B cell (primary cell): ENCODE measurements around the gene TJP3. TPM values are rescaled to one million over a fixed set of nuclear protein-coding genes. Genes with fewer than 3 reads are reported as not detected.

ENCODE experiments used
- ATAC-seq: fragments of 200-7000 bp; cut with Tn5 transposase; one replicate; pipeline ENCODE4 v1.10.0; 2021; ENCODE audit warnings: low read depth, mild to moderate bottlenecking, moderate number of reproducible peaks, moderate library complexity
- CTCF ChIA-PET: fragments of 350-600 bp; sonication (Branson Sonifier 250); formaldehyde crosslinking; loops from one replicate; lab custom pipeline; 2021; ENCODE audit warnings: antibody characterized with exemption, inconsistent platforms; lab: Charles Lee
- POLR2A ChIA-PET: fragments of 350-600 bp; sonication (Branson Sonifier 250); formaldehyde crosslinking; loops from one replicate; lab custom pipeline; 2021; ENCODE audit warnings: antibody characterized with exemption; lab: Charles Lee
- DNase-seq: peaks from one replicate; pipeline ENCODE4 v3.0.0; 2013
- H2AFZ ChIP-seq: 2 replicates; pipeline ENCODE4 v1.6.1; 2012; ENCODE audit warnings: mild to moderate bottlenecking, low read depth, low read length; ENCODE audit not compliant: insufficient read depth, poor library complexity, severe bottlenecking
- H3K27ac ChIP-seq, 2 donors: 1 replicate in 1 of 2; 2 replicates in 1 of 2; pipeline ENCODE4 v1.5.1; 2012 to 2013; ENCODE audit warnings: low read length in 2 of 2, mild to moderate bottlenecking in 2 of 2, moderate library complexity in 1 of 2
- H3K27me3 ChIP-seq, 4 experiments: fragments of 200-600 bp in 1 of 4; sonication (generic) in 1 of 4; replicated peaks in 1 of 4; 1 replicate in 2 of 4; 2 replicates in 2 of 4; pipeline versions ENCODE4 v1.6.1 to v1.7.0; 2013 to 2016; ENCODE audit warnings: low read length in 3 of 4, mild to moderate bottlenecking in 2 of 4, mixed read lengths in 1 of 4, moderate library complexity in 1 of 4; ENCODE audit not compliant: insufficient read depth in 4 of 4, control insufficient read depth in 3 of 4; ENCODE audit errors: control extremely low read depth in 1 of 4
- H3K36me3 ChIP-seq, 2 experiments: replicated peaks in 1 of 2; 1 replicate in 1 of 2; 2 replicates in 1 of 2; pipeline versions ENCODE4 v1.6.1 to v1.7.1; 2013; ENCODE audit warnings: low read length in 1 of 2; ENCODE audit not compliant: insufficient read depth in 2 of 2, control insufficient read depth in 1 of 2; ENCODE audit errors: control extremely low read depth in 1 of 2, extremely low read depth in 1 of 2
- H3K4me1 ChIP-seq, 2 donors: fragments of 200-600 bp in 1 of 2; sonication (generic) in 1 of 2; 1 replicate in 1 of 2; 2 replicates in 1 of 2; pipeline versions ENCODE4 v1.5.1 to v1.6.1; 2013 to 2017; ENCODE audit warnings: low read length in 2 of 2; ENCODE audit not compliant: control insufficient read depth in 2 of 2, insufficient read depth in 2 of 2
- H3K4me2 ChIP-seq: replicated peaks from 2 replicates; pipeline ENCODE3; 2012; ENCODE audit warnings: mild to moderate bottlenecking, low read depth, low read length; ENCODE audit not compliant: poor library complexity, severe bottlenecking
- H3K4me3 ChIP-seq, 5 experiments: fragments of 200-600 bp in 1 of 5; sonication (generic) in 1 of 5; 1 replicate in 3 of 5; 2 replicates in 2 of 5; pipeline versions ENCODE4 v1.5.1 to v1.7.0; 2011 to 2016; ENCODE audit warnings: low read length in 4 of 5, mild to moderate bottlenecking in 4 of 5, low read depth in 2 of 5, control low read depth in 1 of 5, moderate library complexity in 1 of 5; ENCODE audit not compliant: insufficient read depth in 1 of 5; ENCODE audit errors: control extremely low read depth in 1 of 5, extremely low read depth in 1 of 5
- H3K79me2 ChIP-seq: fragments of 200-600 bp; sonication (generic); one replicate; pipeline ENCODE4 v1.6.0; 2016; ENCODE audit warnings: low read length; ENCODE audit not compliant: control insufficient read depth, insufficient read depth
- H3K9ac ChIP-seq: fragments of 200-600 bp; sonication (generic); 2 replicates; pipeline ENCODE4 v1.6.1; 2017; ENCODE audit warnings: mild to moderate bottlenecking, low read length, moderate library complexity
- H3K9me3 ChIP-seq, 3 donors: one replicate each; pipeline versions ENCODE4 v1.6.1 to v1.7.1; 2013; ENCODE audit warnings: low read length in 2 of 3; ENCODE audit not compliant: control insufficient read depth in 2 of 3, insufficient read depth in 1 of 3; ENCODE audit errors: control extremely low read depth in 1 of 3
- H4K20me1 ChIP-seq: 2 replicates; pipeline ENCODE4 v1.6.0; 2012; ENCODE audit warnings: mild to moderate bottlenecking, low read length; ENCODE audit not compliant: insufficient read depth, control insufficient read depth, poor library complexity, severe bottlenecking
- H3K27ac Mint-ChIP-seq: one replicate; pipeline ENCODE4 v1.8.0; 2021; ENCODE audit warnings: mixed read lengths
- H3K27me3 Mint-ChIP-seq: one replicate; pipeline ENCODE4 v1.8.0; 2021; ENCODE audit warnings: mixed read lengths
- H3K4me1 Mint-ChIP-seq: one replicate; pipeline ENCODE4 v1.8.0; 2021; ENCODE audit warnings: mixed read lengths
- H3K4me3 Mint-ChIP-seq: one replicate; pipeline ENCODE4 v1.8.0; 2021; ENCODE audit warnings: mixed read lengths
- H3K9me3 Mint-ChIP-seq: one replicate; pipeline ENCODE4 v1.8.0; 2022; ENCODE audit warnings: mixed read lengths; ENCODE audit not compliant: insufficient read depth
- EZH2 ChIP-seq: IDR thresholded peaks from 2 replicates; pipeline ENCODE4 v1.6.1; 2012; ENCODE audit warnings: borderline replicate concordance, low read depth, mild to moderate bottlenecking, moderate library complexity, low read length; ENCODE audit not compliant: insufficient read depth, poor library complexity, severe bottlenecking
- WGBS: methylation state at CpG from one replicate; pipeline ENCODE4 v1.1.5; 2013; ENCODE audit warnings: missing lambda C conversion rate; ENCODE audit not compliant: insufficient coverage; 5-methylcytosine and 5-hydroxymethylcytosine counted together
- intact Hi-C: fragments of 100-400 bp; cut with micrococcal nuclease; formaldehyde crosslinking; loops from one replicate; pipeline ENCODE4 v1.10.0; 2022
- polyA plus RNA-seq: library from polyadenylated mRNA; depleted of rRNA; stranded (reverse); fragments of >200 nt; gene quantifications from 2 replicates; pipeline ENCODE4 v1.2.3, GENCODE V29; 2012
- total RNA-seq, 2 donors: library from RNA; stranded (reverse); fragments of 120-200 nt in 1 of 2; gene quantifications; 1 replicate in 1 of 2; 2 replicates in 1 of 2; pipeline versions ENCODE4 v1.2.3 to v1.2.4, GENCODE V29; 2013 to 2022
- TF ChIP-seq, protein P1 (sequence below): fragments of 200-600 bp; IDR thresholded peaks from one replicate; pipeline ENCODE4 v1.8.0; 2022; ENCODE audit warnings: antibody characterized with exemption, mild to moderate bottlenecking

The TJP3 gene
- total and polyA plus RNA-seq, 2 donors (not counting 1 experiment from before 2014, with no cell fraction given) = 2.1 to 2.9 TPM

DNA sequence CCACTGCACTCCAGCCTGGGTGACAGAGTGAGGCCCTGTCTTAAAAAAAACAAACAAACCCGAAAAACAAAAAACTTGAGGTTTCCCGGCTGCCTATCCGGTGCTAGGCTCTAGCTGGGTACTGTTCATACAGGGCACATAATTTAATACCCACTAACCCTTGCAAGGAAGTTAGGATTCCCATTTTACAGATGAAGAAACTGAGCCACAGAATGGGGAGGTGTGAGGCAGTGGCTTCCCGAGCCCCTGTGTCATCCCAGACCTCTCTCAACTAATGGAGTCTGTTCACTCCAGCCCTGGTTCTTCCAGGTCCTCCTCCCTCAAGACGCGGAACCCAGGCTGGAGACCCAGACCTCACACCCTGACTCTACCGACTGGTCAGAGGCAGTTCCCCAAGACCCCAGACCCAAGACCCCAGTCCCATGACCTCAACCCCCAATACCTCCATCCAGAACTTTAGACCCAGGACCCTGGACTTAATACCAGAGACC, 52.7 kb downstream of the TJP3 start:
- peaks cover 0 to 3% (median 0%) of the 10 kb centered on the region in 3 donors for H3K9me3 ChIP-seq
- peak overlapping the region; percentile 79 to 95 for H3K27ac ChIP-seq
- no peak for TF ChIP-seq EZH2
- TF ChIP-seq, protein P1, sequence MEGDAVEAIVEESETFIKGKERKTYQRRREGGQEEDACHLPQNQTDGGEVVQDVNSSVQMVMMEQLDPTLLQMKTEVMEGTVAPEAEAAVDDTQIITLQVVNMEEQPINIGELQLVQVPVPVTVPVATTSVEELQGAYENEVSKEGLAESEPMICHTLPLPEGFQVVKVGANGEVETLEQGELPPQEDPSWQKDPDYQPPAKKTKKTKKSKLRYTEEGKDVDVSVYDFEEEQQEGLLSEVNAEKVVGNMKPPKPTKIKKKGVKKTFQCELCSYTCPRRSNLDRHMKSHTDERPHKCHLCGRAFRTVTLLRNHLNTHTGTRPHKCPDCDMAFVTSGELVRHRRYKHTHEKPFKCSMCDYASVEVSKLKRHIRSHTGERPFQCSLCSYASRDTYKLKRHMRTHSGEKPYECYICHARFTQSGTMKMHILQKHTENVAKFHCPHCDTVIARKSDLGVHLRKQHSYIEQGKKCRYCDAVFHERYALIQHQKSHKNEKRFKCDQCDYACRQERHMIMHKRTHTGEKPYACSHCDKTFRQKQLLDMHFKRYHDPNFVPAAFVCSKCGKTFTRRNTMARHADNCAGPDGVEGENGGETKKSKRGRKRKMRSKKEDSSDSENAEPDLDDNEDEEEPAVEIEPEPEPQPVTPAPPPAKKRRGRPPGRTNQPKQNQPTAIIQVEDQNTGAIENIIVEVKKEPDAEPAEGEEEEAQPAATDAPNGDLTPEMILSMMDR = no peak
- peak overlapping the region; percentile 69 to 99 (median 84) for H3K4me3 ChIP-seq
- ChIA-PET POLR2A (interaction anchor here (0.6 kb wide), 1 partner anchor 80 kb away, joined by 4 read pairs; no protein-coding TSS in a partner anchor), CTCF (interaction anchor here (0.6 to 2.4 kb wide), 4 partner anchors 61 to 227 kb away, joined by 3 to 10 read pairs (median 4); partner anchors contain the start of gene DAPK3)
- Mint-ChIP-seq H3K4me3 (peak overlapping the region; percentile 94), H3K27ac (peak overlapping the region; percentile 94), H3K9me3 (no peaks in the 10 kb centered on the region), H3K27me3 (no peaks in the 10 kb centered on the region), H3K4me1 (peaks cover 39% of the 10 kb centered on the region)
- intact Hi-C loops = loop anchor here (1.0 to 10.0 kb wide), 9 partner anchors 40 to 1924 kb away; partner anchors contain the start of genes CHAF1A, DPP9, EEF2 and FZR1
- peak overlapping the region; percentile 77 for H2AFZ ChIP-seq
- peaks cover 13% of the 10 kb centered on the region for H4K20me1 ChIP-seq
- whole genome bisulfite sequencing = 18% methylated on average over 4 of the region's 7 CpGs
- peaks cover 0 to 18% of the 10 kb centered on the region in 2 experiments for H3K36me3 ChIP-seq
- ATAC-seq (no peak), DNase-seq (no peak)
- H3K4me1 ChIP-seq = peaks cover 25 to 35% of the 10 kb centered on the region in 2 donors
- peak overlapping the region; percentile 95 for H3K4me2 ChIP-seq
- no peaks in the 10 kb centered on the region for H3K27me3 ChIP-seq
- peaks cover 52% of the 10 kb centered on the region for H3K79me2 ChIP-seq
- peak overlapping the region; percentile 87 for H3K9ac ChIP-seq
